Erythroblast (primary cell): ENCODE measurements around the gene HTRA3.

ENCODE experiments used
- GATA1 ChIP-seq: IDR thresholded peaks from 2 replicates; pipeline ENCODE4 v1.6.1; 2011; ENCODE audit warnings: low read depth, mild to moderate bottlenecking, control low read depth, low read length, moderate library complexity
- POLR2A ChIP-seq: IDR thresholded peaks from 2 replicates; pipeline ENCODE4 v1.6.1; 2011; ENCODE audit warnings: mild to moderate bottlenecking, low read length

- TF ChIP-seq POLR2A, result no peak
- TF ChIP-seq GATA1, result no peak
These were observed at the start of gene HTRA3 for GRCh38 chr4:8269535-8270417.
